H1 (cell line): Measurements from ENCODE around the gene UPF3A. TPM values are rescaled to one million over a fixed set of nuclear protein-coding genes. Genes with fewer than 3 reads are reported as not detected.

ENCODE experiments used
- GTF2F1 ChIP-seq: IDR thresholded peaks from 2 replicates; pipeline ENCODE4 v1.6.1; 2012; ENCODE audit warnings: low read depth, low read length, improper control_type of control experiment, borderline replicate concordance
- polyA plus RNA-seq, 7 experiments: library from polyadenylated mRNA; depleted of rRNA in 3 of 7; stranded (reverse) in 5 of 7; unstranded in 2 of 7; fragments of >200 nt in 5 of 7; fragments of 200-250 nt in 2 of 7; gene quantifications; 1 replicate in 5 of 7; 2 replicates in 1 of 7; 4 replicates in 1 of 7; pipeline versions ENCODE4 v1.2.1 to v1.2.3, GENCODE V29; 2011 to 2013; ENCODE audit warnings: missing spikeins in 2 of 7, mixed read lengths in 2 of 7
- total RNA-seq: library from RNA; stranded (reverse); fragmentation: NEBNext Ultra II Directional; extraction: Animal tissue kit (Norgen Biotek cat#: 25700); gene quantifications from 2 replicates; pipeline ENCODE4 v1.2.1, GENCODE V29; 2021
- TF ChIP-seq, protein P1 (sequence below): IDR thresholded peaks from 2 replicates; pipeline ENCODE4 v1.6.1; 2011; ENCODE audit warnings: low read depth, mild to moderate bottlenecking, low read length; ENCODE audit not compliant: insufficient read depth

Gene UPF3A
- total and polyA plus RNA-seq, 2 of the 8 experiments (the other 6 are each of a cell fraction or from before 2014, with no cell fraction given): 47.1 to 58.2 TPM

DNA sequence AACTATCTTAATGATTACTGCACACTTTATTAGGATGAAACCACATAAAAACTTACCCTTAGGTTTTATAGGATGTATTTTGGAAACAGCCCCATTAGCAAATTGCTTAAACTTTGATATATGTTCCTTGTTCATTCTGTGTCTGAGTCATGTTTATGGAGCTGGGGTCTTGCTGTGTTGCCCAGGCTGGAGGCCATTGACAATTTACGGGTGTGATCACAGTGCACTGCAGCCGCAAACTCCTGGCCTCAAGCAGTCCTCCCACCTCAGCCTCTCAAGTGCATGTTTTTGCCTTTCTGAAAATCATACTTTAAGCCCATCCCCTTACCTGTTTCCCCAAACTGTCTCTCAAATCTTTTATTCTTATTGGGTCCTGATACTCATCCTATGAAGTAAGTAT is 27.7 kb downstream of the UPF3A start (continued):
- TF ChIP-seq, protein P1, sequence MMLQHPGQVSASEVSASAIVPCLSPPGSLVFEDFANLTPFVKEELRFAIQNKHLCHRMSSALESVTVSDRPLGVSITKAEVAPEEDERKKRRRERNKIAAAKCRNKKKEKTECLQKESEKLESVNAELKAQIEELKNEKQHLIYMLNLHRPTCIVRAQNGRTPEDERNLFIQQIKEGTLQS: no peak
- no peak for TF ChIP-seq GTF2F1
